Colonic mucosa (tissue), 4 donors: ENCODE measurements around the gene SLC22A16. TPM values are rescaled to one million over a fixed set of nuclear protein-coding genes. Genes with fewer than 3 reads are reported as not detected.

Source experiments
- DNase-seq: peaks from one replicate; pipeline ENCODE4 v3.0.0-alpha.2; 2020
- H3K27ac ChIP-seq: fragments of 200-600 bp; one replicate; pipeline ENCODE4 v1.8.0; 2021
- H3K27me3 ChIP-seq: fragments of 200-600 bp; one replicate; pipeline ENCODE4 v1.8.0; 2021
- H3K36me3 ChIP-seq: fragments of 200-600 bp; one replicate; pipeline ENCODE4 v1.8.0; 2021
- H3K4me1 ChIP-seq: fragments of 200-600 bp; one replicate; pipeline ENCODE4 v1.8.0; 2021; ENCODE audit warnings: mild to moderate bottlenecking
- H3K4me3 ChIP-seq: fragments of 200-600 bp; one replicate; pipeline ENCODE4 v1.8.0; 2021
- H3K9ac ChIP-seq, 2 donors: one replicate each; pipeline ENCODE4 v1.7.0; 2013; ENCODE audit warnings: control low read depth in 2 of 2, low read depth in 2 of 2, low read length in 2 of 2
- H3K9me3 ChIP-seq: fragments of 200-600 bp; one replicate; pipeline ENCODE4 v1.8.0; 2021
- CTCF ChIP-seq: fragments of 200-600 bp; IDR thresholded peaks from one replicate; pipeline ENCODE4 v1.8.0; 2022; ENCODE audit warnings: antibody characterized with exemption, mild to moderate bottlenecking
- intact Hi-C: fragments of 100-400 bp; cut with DNase I; formaldehyde crosslinking; loops from one replicate; pipeline ENCODE4 v1.14.1; 2022
- total RNA-seq, 2 donors: library from RNA; stranded (reverse); fragmentation: NEBNext Ultra II Directional in 1 of 2; extraction: Animal tissue kit (Norgen Biotek cat#: 25700) in 1 of 2; gene quantifications; one replicate each; pipeline ENCODE4 v1.2.1, GENCODE V29; 2021
- donor health status: healthy.
- donor health status: DM: no; HTN: no; CAD: no.
- donor health status: DM: no; HTN: no; CAD: no.

Gene SLC22A16
- 1 to 10 TPM in 1 of 2 donors, not detected in 1; 1.1 TPM for total RNA-seq

DNA sequence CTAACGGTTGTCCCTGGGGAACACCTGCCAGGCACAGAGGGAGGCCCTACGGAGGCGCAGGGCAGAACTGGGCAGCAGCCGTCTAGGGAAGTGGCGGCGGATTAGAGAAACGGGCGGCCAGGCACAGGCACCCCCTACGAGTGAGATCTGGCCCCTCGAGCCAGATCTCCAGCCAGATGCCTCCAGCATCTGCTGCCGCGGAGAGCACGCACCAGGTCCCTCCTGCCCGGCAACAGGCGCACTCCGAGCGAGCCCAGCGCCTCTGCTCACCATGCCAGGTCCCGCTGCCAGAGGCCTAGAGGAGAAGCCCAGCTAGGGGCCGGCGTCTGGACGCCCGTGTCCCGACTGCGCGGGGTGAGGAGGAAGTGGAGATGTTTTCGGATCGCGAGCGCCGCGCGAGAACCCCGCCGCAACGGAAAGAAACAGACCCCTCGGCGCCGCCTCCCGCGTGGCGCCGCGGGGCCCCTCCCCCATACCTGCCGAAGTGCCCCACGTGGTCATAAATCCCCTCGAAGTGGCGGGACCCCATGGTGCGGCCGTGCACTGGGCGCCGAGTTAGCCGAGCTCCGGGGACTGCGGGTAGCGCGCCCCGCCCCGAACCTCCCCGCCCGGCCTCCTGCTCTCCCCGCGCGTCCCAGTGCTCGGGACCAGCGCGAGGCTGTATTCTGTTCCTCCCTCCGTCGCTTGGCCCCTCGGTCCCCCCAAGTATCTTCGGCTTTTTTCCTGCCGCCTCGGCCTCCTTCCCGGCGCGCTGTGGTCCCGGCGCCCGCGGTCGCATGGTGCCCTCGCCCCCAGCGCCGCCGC, at the start of gene SLC22A16:
Gene SLC22A16 (minus strand): TSS at position 568 of the 804 bp plus-strand sequence. CDS start 39 bp downstream, at position 529.
- intact Hi-C loops, result no loop called here
- H3K4me1 ChIP-seq, result no peaks in the 10 kb centered on the region
- no peaks in the 10 kb centered on the region for H3K36me3 ChIP-seq
- H3K27ac ChIP-seq, result no peak within 1 kb of the TSS
- H3K4me3 ChIP-seq, result peak within 1 kb of the TSS; percentile 17
- no peak for TF ChIP-seq CTCF
- H3K9me3 ChIP-seq, result no peaks in the 10 kb centered on the region
- no peak within 1 kb of the TSS for H3K9ac ChIP-seq
- no peak for DNase-seq
- H3K27me3 ChIP-seq, result peaks cover 17% of the 10 kb centered on the region

GRCh38 chr6:110525001-110525400, 48.6 kb upstream of the SLC22A16 start:
- H3K4me3 ChIP-seq, result no peak overlapping the region
- H3K9ac ChIP-seq, result no peak overlapping the region
- intact Hi-C loops, result loop anchor here (5.0 to 10.0 kb wide), 2 partner anchors 350 to 477 kb away; partner anchors contain the start of gene AMD1

DNA sequence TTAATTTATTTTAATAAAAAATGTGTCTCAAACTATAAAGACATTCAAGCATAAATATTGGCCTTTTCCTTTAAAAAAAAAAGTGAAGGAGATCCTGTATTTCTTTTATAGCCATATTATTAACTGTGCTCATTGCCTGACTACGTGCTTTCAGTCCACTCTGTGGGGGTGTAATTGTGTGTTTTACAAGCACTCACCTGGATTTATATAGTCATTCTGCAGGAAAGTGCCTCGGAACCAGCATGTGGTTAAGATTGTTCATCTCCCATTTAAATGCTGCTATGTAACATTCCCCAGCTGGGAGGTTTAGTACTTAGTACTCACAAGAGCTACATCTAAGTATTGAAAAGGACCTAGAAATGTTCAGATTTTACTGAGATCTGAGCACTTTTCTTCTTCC, 47.9 kb upstream of the SLC22A16 start:
- intact Hi-C loops, result loop anchor here (10.0 kb wide), 1 partner anchor 350 kb away; the partner anchor contains the start of gene AMD1
- Histone ChIP-seq H3K9ac (no peak overlapping the region), H3K27ac (no peak overlapping the region)

More at GRCh38 chr6:110525001-110525400, 48.6 kb upstream of the SLC22A16 start:
- H3K36me3 ChIP-seq, result no peaks in the 10 kb centered on the region
- no peak for TF ChIP-seq CTCF
- no peaks in the 10 kb centered on the region for H3K9me3 ChIP-seq
- no peaks in the 10 kb centered on the region for H3K4me1 ChIP-seq
- no peaks in the 10 kb centered on the region for H3K27me3 ChIP-seq
- no peak overlapping the region for H3K27ac ChIP-seq
- DNase-seq, result no peak

DNA sequence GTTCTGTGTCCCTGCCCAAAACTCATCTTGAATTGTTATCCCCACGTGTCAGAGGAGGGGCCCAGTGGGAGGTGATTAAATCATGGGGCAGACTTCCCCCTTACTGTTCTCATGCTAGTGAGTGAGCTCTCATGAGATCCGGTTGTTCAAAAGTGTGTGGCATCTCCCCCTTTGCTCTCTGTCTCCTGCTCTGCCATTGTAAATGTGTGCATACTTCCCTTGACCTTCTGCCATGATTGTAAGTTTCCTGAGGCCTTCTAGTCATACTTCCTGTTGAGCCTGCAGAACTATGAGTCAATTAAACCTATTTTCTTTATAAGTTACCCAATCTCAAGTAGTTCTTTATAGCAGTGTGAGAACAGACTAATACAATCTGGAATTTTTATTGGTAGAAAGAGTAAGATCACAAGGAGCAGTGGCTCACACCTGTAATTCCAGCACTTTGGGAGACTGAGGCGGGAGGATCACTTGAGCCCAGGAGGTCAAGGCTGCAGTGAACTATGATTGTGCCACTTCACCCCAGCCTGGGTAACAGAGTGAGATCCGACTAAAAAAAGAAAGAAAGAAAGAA, 47.1 kb upstream of the SLC22A16 start:
- Histone ChIP-seq H3K9ac (no peak overlapping the region), H3K27me3 (no peaks in the 10 kb centered on the region), H3K27ac (no peak overlapping the region), H3K9me3 (no peaks in the 10 kb centered on the region), H3K36me3 (no peaks in the 10 kb centered on the region), H3K4me1 (no peaks in the 10 kb centered on the region), H3K4me3 (no peak overlapping the region)
- TF ChIP-seq CTCF, result no peak
- intact Hi-C loops, result loop anchor here (10.0 kb wide), 1 partner anchor 351 kb away; the partner anchor contains the start of gene AMD1
- DNase-seq, result no peak

More for the DNA sequence above, 47.9 kb upstream of the SLC22A16 start:
- Histone ChIP-seq H3K9me3 (no peaks in the 10 kb centered on the region), H3K36me3 (no peaks in the 10 kb centered on the region), H3K27me3 (no peaks in the 10 kb centered on the region), H3K4me1 (no peaks in the 10 kb centered on the region), H3K4me3 (no peak overlapping the region)
- TF ChIP-seq CTCF, result no peak
- no peak for DNase-seq

- intact Hi-C loops, result loop anchor here (10.0 kb wide), 1 partner anchor 352 kb away; the partner anchor contains the start of gene AMD1
- Histone ChIP-seq H3K27ac (no peak overlapping the region), H3K27me3 (no peaks in the 10 kb centered on the region), H3K9ac (no peak overlapping the region), H3K9me3 (no peaks in the 10 kb centered on the region), H3K36me3 (no peaks in the 10 kb centered on the region), H3K4me3 (no peak overlapping the region), H3K4me1 (no peaks in the 10 kb centered on the region)
- TF ChIP-seq CTCF, result no peak
- no peak for DNase-seq
Observed at GRCh38 chr6:110522427-110522826, 46.0 kb upstream of the SLC22A16 start.
